Smooth muscle cell (in vitro differentiated cells): Measurements from ENCODE around the gene PCYT1A. TPM values are rescaled to one million over a fixed set of nuclear protein-coding genes. Genes with fewer than 3 reads are reported as not detected.

ENCODE experiments used
- DNase-seq: peaks from one replicate; lab custom pipeline; 2025; ENCODE audit not compliant: unreplicated experiment; lab: John Stamatoyannopoulos, UW
- H2AFZ ChIP-seq: fragments of 200-600 bp; sonication (generic); 2 replicates; pipeline ENCODE4 v1.6.0; 2016; ENCODE audit warnings: antibody characterized with exemption, low read depth, mild to moderate bottlenecking
- H3F3A ChIP-seq: fragments of 200-600 bp; sonication (generic); 2 replicates; pipeline ENCODE4 v1.6.0; 2017; ENCODE audit warnings: antibody characterized with exemption, low read depth
- H3K27ac ChIP-seq: fragments of 200-600 bp; sonication (generic); 2 replicates; pipeline ENCODE4 v1.5.1; 2016; ENCODE audit warnings: low read depth, mild to moderate bottlenecking
- H3K27me3 ChIP-seq: fragments of 200-600 bp; sonication (generic); 2 replicates; pipeline ENCODE4 v1.6.1; 2016; ENCODE audit warnings: low read depth, mild to moderate bottlenecking
- H3K36me3 ChIP-seq: fragments of 200-600 bp; sonication (generic); 2 replicates; pipeline ENCODE4 v1.5.1; 2016; ENCODE audit warnings: low read depth
- H3K4me1 ChIP-seq: fragments of 200-600 bp; sonication (generic); 2 replicates; pipeline ENCODE4 v1.5.1; 2016; ENCODE audit warnings: low read depth
- H3K4me2 ChIP-seq: fragments of 200-600 bp; sonication (generic); 2 replicates; pipeline ENCODE4 v1.6.0; 2016; ENCODE audit warnings: mild to moderate bottlenecking
- H3K4me3 ChIP-seq: fragments of 200-600 bp; sonication (generic); 2 replicates; pipeline ENCODE4 v1.5.1; 2016; ENCODE audit warnings: mild to moderate bottlenecking
- H3K79me2 ChIP-seq: fragments of 200-600 bp; sonication (generic); 2 replicates; pipeline ENCODE4 v1.6.0; 2016; ENCODE audit warnings: low read depth, mild to moderate bottlenecking
- H3K9ac ChIP-seq: fragments of 200-600 bp; sonication (generic); 2 replicates; pipeline ENCODE4 v1.6.0; 2016; ENCODE audit warnings: low read depth
- H3K9me3 ChIP-seq: fragments of 200-600 bp; sonication (generic); replicated peaks from 2 replicates; pipeline ENCODE4 v1.5.1; 2016; ENCODE audit warnings: low read depth
- H4K20me1 ChIP-seq: fragments of 200-600 bp; sonication (generic); 2 replicates; pipeline ENCODE4 v1.6.0; 2016; ENCODE audit warnings: low read depth
- CTCF ChIP-seq: fragments of 200-600 bp; sonication (generic); IDR thresholded peaks from 2 replicates; pipeline ENCODE4 v1.5.1; 2017; ENCODE audit warnings: borderline replicate concordance, mild to moderate bottlenecking, antibody characterized with exemption; ENCODE audit not compliant: insufficient read depth, poor library complexity, severe bottlenecking
- WGBS: methylation state at CpG from one replicate; pipeline ENCODE4 v1.1.7; 2016; ENCODE audit warnings: low lambda C conversion rate; 5-methylcytosine and 5-hydroxymethylcytosine counted together
- polyA plus RNA-seq: library from polyadenylated mRNA; unstranded; fragments of >200 nt; fragmentation: Nextera tagmentation; extraction: Ambion mirVana; gene quantifications from 2 replicates; pipeline ENCODE4 v1.2.1, GENCODE V29; 2016
- total RNA-seq: library from RNA; depleted of rRNA; stranded (reverse); fragments of >200 nt; gene quantifications from 2 replicates; pipeline ENCODE4 v1.2.3, GENCODE V29; 2014

Gene PCYT1A
- total and polyA plus RNA-seq, 2 experiments from 2014 or later = 19.7 to 68.3 TPM

GRCh38 chr3:196193736-196194541 lies 93.6 kb downstream of the PCYT1A start:
- Histone ChIP-seq H3F3A (no peaks in the 10 kb centered on the region), H3K9me3 (no peaks in the 10 kb centered on the region), H3K9ac (no peak overlapping the region), H3K4me3 (no peak overlapping the region), H2AFZ (no peak overlapping the region), H3K27ac (no peak overlapping the region), H3K36me3 (no peaks in the 10 kb centered on the region), H3K4me2 (no peak overlapping the region), H3K79me2 (no peaks in the 10 kb centered on the region), H4K20me1 (no peaks in the 10 kb centered on the region), H3K27me3 (no peaks in the 10 kb centered on the region), H3K4me1 (no peaks in the 10 kb centered on the region)
- WGBS = 77% methylated on average over 13 of the region's 13 CpGs
- no peak for TF ChIP-seq CTCF
- no peak for DNase-seq

- H3K4me1 ChIP-seq = no peaks in the 10 kb centered on the region
- DNase-seq = no peak
- no peaks in the 10 kb centered on the region for H3K27me3 ChIP-seq
- no peak for TF ChIP-seq CTCF
- H3K9ac ChIP-seq = no peak overlapping the region
- 86% methylated on average over 15 of the region's 15 CpGs for WGBS
- no peaks in the 10 kb centered on the region for H3F3A ChIP-seq
- H3K79me2 ChIP-seq = no peaks in the 10 kb centered on the region
- no peaks in the 10 kb centered on the region for H3K36me3 ChIP-seq
- no peak overlapping the region for H3K4me3 ChIP-seq
- no peak overlapping the region for H3K4me2 ChIP-seq
- no peak overlapping the region for H2AFZ ChIP-seq
- no peak overlapping the region for H3K27ac ChIP-seq
- H3K9me3 ChIP-seq = no peaks in the 10 kb centered on the region
- no peaks in the 10 kb centered on the region for H4K20me1 ChIP-seq
Observed at GRCh38 chr3:196193133-196193735, 94.3 kb downstream of the PCYT1A start.

- no peaks in the 10 kb centered on the region for H3K9me3 ChIP-seq
- no peaks in the 10 kb centered on the region for H3K27me3 ChIP-seq
- H3K4me3 ChIP-seq = no peak overlapping the region
- H3K27ac ChIP-seq = no peak overlapping the region
- 67% methylated on average over 14 of the region's 14 CpGs for WGBS
- H3K36me3 ChIP-seq = no peaks in the 10 kb centered on the region
- no peaks in the 10 kb centered on the region for H3K4me1 ChIP-seq
- no peak overlapping the region for H3K9ac ChIP-seq
- H3K79me2 ChIP-seq = no peaks in the 10 kb centered on the region
- no peaks in the 10 kb centered on the region for H3F3A ChIP-seq
- H3K4me2 ChIP-seq = no peak overlapping the region
- H2AFZ ChIP-seq = no peak overlapping the region
- no peaks in the 10 kb centered on the region for H4K20me1 ChIP-seq
- no peak for DNase-seq
- no peak for TF ChIP-seq CTCF
Observed at GRCh38 chr3:196192524-196193051, 94.9 kb downstream of the PCYT1A start.
